ENCODE results near the gene CYSTM1.

GRCh38 chr5:140239939-140240700, 65.1 kb downstream of the CYSTM1 start:
- no peak for TF ChIP-seq POLR2A (IDR thresholded peaks at IDR 0.05)
- TF ChIP-seq EP300 (IDR thresholded peaks at IDR 0.05): no peak
- TF ChIP-seq CTCF (IDR thresholded peaks at IDR 0.05): peak in 3 of 4 experiments; percentile 59 to 64 (median 63)

Measured in sigmoid colon (tissue), 4 donors.